OCI-LY1 (cell line): ENCODE data around the gene CGB7.

Experiments
- H2AFZ ChIP-seq: fragments of 200-600 bp; sonication (generic), shearing (Covaris generic); 2 replicates; pipeline ENCODE4 v1.6.0; 2014; ENCODE audit warnings: antibody characterized with exemption, mild to moderate bottlenecking, low read length
- H3F3A ChIP-seq: fragments of 200-600 bp; sonication (generic), shearing (Covaris generic); 2 replicates; pipeline ENCODE4 v1.6.0; 2014; ENCODE audit warnings: mild to moderate bottlenecking, antibody characterized with exemption, low read length, moderate library complexity; ENCODE audit not compliant: insufficient read depth
- H3K27ac ChIP-seq: fragments of 200-600 bp; sonication (generic); 2 replicates; pipeline ENCODE4 v1.5.1; 2014; ENCODE audit warnings: low read length, mixed run types, mild to moderate bottlenecking, low read depth; ENCODE audit not compliant: poor library complexity, severe bottlenecking
- H3K27me3 ChIP-seq: fragments of 200-600 bp; sonication (generic); 2 replicates; pipeline ENCODE4 v1.6.0; 2014; ENCODE audit warnings: antibody characterized with exemption, mild to moderate bottlenecking, low read length, moderate library complexity; ENCODE audit not compliant: insufficient read depth
- H3K36me3 ChIP-seq: fragments of 200-600 bp; sonication (generic); 2 replicates; pipeline ENCODE4 v1.6.1; 2014; ENCODE audit warnings: mild to moderate bottlenecking, antibody characterized with exemption, low read length, moderate library complexity, mixed read lengths; ENCODE audit not compliant: insufficient read depth
- H3K4me1 ChIP-seq: fragments of 200-600 bp; sonication (generic); 2 replicates; pipeline ENCODE4 v1.5.1; 2014; ENCODE audit warnings: mild to moderate bottlenecking, low read length, moderate library complexity; ENCODE audit not compliant: insufficient read depth, severe bottlenecking
- H3K4me2 ChIP-seq: fragments of 200-600 bp; sonication (generic), shearing (Covaris generic); 2 replicates; pipeline ENCODE4 v1.6.1; 2014; ENCODE audit warnings: low read length
- H3K4me3 ChIP-seq: fragments of 200-600 bp; sonication (generic); 2 replicates; pipeline ENCODE4 v1.5.1; 2014; ENCODE audit warnings: low read length, low read depth, mild to moderate bottlenecking, mixed read lengths; ENCODE audit not compliant: poor library complexity, severe bottlenecking
- H3K79me2 ChIP-seq: fragments of 200-600 bp; shearing (Covaris generic); 2 replicates; pipeline ENCODE4 v1.6.1; 2016; ENCODE audit warnings: mixed run types, low read length, mixed read lengths; ENCODE audit not compliant: insufficient read depth
- H3K9ac ChIP-seq: fragments of 200-600 bp; sonication (generic), shearing (Covaris generic); 2 replicates; pipeline ENCODE4 v1.6.1; 2014; ENCODE audit warnings: mild to moderate bottlenecking, low read length, mixed read lengths
- H3K9me2 ChIP-seq: fragments of 200-600 bp; sonication (generic), shearing (Covaris generic); 2 replicates; pipeline ENCODE4 v1.6.1; 2014; ENCODE audit warnings: low read depth, mild to moderate bottlenecking, low read length, mixed read lengths
- H3K9me3 ChIP-seq: fragments of 200-600 bp; shearing (Covaris generic); 2 replicates; pipeline ENCODE4 v1.6.1; 2014; ENCODE audit warnings: low read length, mixed read lengths
- H4K20me1 ChIP-seq: fragments of 200-600 bp; sonication (generic), shearing (Covaris generic); 2 replicates; pipeline ENCODE4 v1.6.0; 2016; ENCODE audit warnings: mild to moderate bottlenecking, low read length; ENCODE audit not compliant: insufficient read depth
- EZH2 ChIP-seq: fragments of 200-600 bp; sonication (generic), shearing (Covaris generic); IDR thresholded peaks from 2 replicates; pipeline ENCODE4 v1.8.0; 2017; ENCODE audit warnings: borderline replicate concordance, mixed run types, mild to moderate bottlenecking, antibody characterized with exemption, low read length, moderate library complexity, mixed read lengths
- TF ChIP-seq, protein P1 (sequence below): fragments of 200-600 bp; sonication (generic), shearing (Covaris generic); IDR thresholded peaks from 2 replicates; pipeline ENCODE4 v1.5.1; 2017; ENCODE audit warnings: mild to moderate bottlenecking, antibody characterized with exemption, low read length, moderate library complexity, mixed read lengths

The CGB7 gene

DNA sequence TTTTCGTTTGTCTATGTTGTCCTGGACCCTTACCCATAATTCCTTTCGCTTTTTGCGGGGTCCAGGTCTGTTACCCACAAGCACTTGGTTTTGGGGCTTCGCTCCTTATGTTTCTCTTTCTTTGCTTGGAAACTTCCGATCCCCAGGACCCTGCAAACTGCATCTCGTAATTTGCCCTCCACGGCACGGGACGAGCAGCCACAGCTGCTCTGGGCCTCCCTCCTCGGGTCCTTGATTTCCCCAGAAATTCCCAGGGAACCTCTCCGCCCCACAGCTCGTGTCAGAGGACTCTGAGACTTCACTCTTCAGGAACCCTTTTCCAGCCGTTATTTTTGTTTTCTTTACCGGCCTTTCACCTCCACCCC lies 28.3 kb upstream of the CGB7 start:
- H3F3A ChIP-seq: no peaks in the 10 kb centered on the region
- peak overlapping the region; percentile 95 for H3K4me3 ChIP-seq
- peak overlapping the region; percentile 31 for H3K27ac ChIP-seq
- peak overlapping the region; percentile 95 for H3K4me2 ChIP-seq
- peaks cover 23% of the 10 kb centered on the region for H3K4me1 ChIP-seq
- H3K36me3 ChIP-seq: peaks cover 46% of the 10 kb centered on the region
- peaks cover 40% of the 10 kb centered on the region for H3K79me2 ChIP-seq
- H2AFZ ChIP-seq: no peak overlapping the region
- peaks cover 9% of the 10 kb centered on the region; the same call in 1 of the 2 replicates for H4K20me1 ChIP-seq
- H3K27me3 ChIP-seq: peaks cover 3% of the 10 kb centered on the region; the same call in 1 of the 2 replicates
- H3K9me3 ChIP-seq: no peaks in the 10 kb centered on the region
- peak overlapping the region; percentile 98 for H3K9ac ChIP-seq
- TF ChIP-seq, protein P1, sequence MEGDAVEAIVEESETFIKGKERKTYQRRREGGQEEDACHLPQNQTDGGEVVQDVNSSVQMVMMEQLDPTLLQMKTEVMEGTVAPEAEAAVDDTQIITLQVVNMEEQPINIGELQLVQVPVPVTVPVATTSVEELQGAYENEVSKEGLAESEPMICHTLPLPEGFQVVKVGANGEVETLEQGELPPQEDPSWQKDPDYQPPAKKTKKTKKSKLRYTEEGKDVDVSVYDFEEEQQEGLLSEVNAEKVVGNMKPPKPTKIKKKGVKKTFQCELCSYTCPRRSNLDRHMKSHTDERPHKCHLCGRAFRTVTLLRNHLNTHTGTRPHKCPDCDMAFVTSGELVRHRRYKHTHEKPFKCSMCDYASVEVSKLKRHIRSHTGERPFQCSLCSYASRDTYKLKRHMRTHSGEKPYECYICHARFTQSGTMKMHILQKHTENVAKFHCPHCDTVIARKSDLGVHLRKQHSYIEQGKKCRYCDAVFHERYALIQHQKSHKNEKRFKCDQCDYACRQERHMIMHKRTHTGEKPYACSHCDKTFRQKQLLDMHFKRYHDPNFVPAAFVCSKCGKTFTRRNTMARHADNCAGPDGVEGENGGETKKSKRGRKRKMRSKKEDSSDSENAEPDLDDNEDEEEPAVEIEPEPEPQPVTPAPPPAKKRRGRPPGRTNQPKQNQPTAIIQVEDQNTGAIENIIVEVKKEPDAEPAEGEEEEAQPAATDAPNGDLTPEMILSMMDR: no peak
- TF ChIP-seq EZH2: no peak
- H3K9me2 ChIP-seq: no peaks in the 10 kb centered on the region

DNA sequence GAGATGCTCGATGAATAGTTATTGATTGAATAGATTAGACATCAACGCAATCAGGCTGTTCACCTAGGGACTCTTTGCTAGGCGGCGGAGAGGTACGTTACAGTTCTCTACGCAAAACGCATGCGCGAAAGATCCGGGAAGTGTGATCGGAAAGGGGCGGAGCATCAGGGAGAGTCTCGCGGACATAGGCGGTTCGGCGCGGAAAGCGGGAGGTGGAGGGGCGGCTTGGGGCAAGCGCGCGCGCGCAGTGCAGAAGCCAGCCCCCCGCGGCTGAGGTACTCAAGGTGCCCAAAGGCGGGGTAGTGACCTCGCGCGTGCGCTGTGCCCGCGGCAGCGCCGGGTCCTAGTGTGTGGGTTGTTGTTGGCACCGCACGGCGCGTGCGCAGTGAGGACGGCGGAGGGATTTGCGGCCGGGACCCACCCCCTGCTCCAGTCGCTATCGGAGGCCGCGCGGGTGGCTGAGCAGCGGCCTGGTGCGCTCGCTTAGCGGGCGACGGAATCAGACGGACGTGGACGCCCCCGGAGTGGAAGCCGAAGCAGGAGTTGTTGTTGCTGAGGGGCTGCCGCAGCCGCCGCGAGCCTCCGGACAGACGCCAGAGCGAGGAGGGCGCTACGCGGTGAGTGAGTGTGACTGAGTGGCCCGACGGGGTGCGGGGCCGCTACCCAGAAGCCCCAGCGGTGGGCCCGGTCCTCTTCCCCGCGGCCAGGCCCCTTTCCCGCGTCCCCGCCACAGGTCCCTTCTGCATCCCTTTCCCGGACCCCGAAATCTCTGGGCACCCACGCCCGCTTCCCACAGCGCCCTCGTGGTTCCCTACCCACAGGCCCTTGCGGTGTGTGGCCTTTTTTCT lies 27.7 kb upstream of the CGB7 start, which contains the start of gene SNRNP70:
Gene SNRNP70 (plus strand): TSS at position 432 of the 848 bp plus-strand sequence. CDS start 964 bp downstream, outside the sequence.
- Histone ChIP-seq H3K27ac (peak within 1 kb of the TSS; percentile 58), H2AFZ (no peak within 1 kb of the TSS), H3K9me3 (no peaks in the 10 kb centered on the region), H3K9ac (peak within 1 kb of the TSS; percentile 98), H3K4me1 (peaks cover 23% of the 10 kb centered on the region), H3K9me2 (no peaks in the 10 kb centered on the region), H4K20me1 (peaks cover 7% of the 10 kb centered on the region; the same call in 1 of the 2 replicates), H3K36me3 (peaks cover 39% of the 10 kb centered on the region), H3F3A (no peaks in the 10 kb centered on the region), H3K27me3 (peaks cover 3% of the 10 kb centered on the region; the same call in 1 of the 2 replicates), H3K79me2 (peaks cover 37% of the 10 kb centered on the region), H3K4me2 (peak within 1 kb of the TSS; percentile 95), H3K4me3 (peak within 1 kb of the TSS; percentile 95)
- TF ChIP-seq EZH2: no peak
- TF ChIP-seq, protein P1: no peak

DNA sequence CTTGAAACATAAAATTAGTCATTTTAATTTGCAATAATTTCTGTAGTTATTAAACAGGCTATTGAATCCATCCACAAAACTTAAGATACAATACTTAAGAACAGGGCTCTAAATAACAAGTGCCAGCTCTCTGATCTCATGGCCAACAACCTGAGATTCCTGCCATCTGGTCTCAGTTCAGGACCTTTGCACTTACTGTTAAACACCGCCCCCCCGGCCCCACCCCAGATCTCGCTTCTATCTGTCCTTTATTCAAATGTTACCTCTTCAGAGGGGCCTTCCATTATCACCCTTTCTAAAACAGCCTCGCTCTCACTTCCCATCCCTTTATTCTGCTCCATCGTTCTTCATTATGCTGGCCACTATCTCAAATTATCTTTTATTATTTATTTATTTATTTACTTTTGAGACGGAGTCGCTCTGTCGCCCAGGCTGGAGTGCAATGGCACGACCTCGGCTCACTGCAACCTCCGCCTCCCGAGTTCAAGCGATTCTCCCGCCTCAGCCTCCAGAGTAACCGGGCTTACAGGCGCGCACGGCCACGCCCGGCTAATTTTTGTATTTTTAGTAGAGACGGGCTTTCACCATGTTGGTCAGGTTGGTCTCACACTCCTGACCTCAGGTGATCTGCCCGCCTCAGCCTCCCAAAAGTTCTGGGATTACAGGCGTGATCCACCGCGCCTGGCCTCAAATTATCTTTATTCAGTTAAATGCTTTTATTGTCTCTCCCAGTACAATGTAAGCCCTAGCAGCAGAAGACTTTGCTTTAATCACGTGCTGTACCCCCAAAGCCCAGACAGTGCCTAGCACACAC lies 26.9 kb upstream of the CGB7 start:
- H3F3A ChIP-seq: no peaks in the 10 kb centered on the region
- peaks cover 34% of the 10 kb centered on the region for H3K79me2 ChIP-seq
- peaks cover 23% of the 10 kb centered on the region for H3K4me1 ChIP-seq
- peak overlapping the region; percentile 80 for H3K4me2 ChIP-seq
- no peak for TF ChIP-seq EZH2
- TF ChIP-seq, protein P1: no peak
- no peaks in the 10 kb centered on the region for H3K9me2 ChIP-seq
- H2AFZ ChIP-seq: no peak overlapping the region
- peaks cover 3% of the 10 kb centered on the region; the same call in 1 of the 2 replicates for H3K27me3 ChIP-seq
- H4K20me1 ChIP-seq: peaks cover 7% of the 10 kb centered on the region; the same call in 1 of the 2 replicates
- peak overlapping the region; percentile 58 for H3K27ac ChIP-seq
- H3K4me3 ChIP-seq: peak overlapping the region; percentile 95
- peak overlapping the region; percentile 63 for H3K9ac ChIP-seq
- peaks cover 33% of the 10 kb centered on the region for H3K36me3 ChIP-seq
- H3K9me3 ChIP-seq: no peaks in the 10 kb centered on the region
